ENCODE results near the gene IDI2. TPM values are rescaled to one million over a fixed set of nuclear protein-coding genes. Genes with fewer than 3 reads are reported as not detected.

Gene IDI2
- total and polyA plus RNA-seq, 7 experiments from 2014 or later: not detected

DNA sequence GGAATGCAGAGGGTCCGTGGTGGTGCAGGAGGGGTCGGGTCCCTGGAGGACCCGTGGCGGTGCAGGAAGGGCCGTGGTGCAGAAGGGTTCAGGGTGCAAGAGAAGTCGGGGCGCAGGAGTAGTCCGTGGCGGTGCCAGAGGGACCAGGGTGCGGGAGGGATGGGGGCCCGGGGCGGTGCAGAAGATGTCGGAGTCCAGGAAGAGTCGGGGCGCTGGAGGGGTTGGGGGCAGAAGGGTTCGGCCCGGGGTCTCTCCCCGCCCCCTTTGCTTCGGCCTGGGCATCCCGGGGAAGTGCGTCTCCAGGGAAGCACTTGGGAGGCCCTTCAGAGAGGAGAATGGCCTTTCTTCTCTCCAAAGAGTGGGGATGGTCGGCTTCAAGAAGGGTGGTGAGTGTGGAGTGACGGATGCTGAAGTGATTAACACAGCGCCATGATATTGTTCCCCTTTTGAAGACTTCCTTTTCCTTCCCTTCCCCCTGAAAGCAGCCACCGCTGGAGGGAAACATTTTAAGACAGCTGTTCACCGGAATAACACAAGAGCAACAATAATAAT lies 31.5 kb upstream of the IDI2 start:
- Mint-ChIP-seq H3K4me3 (peak overlapping the region; percentile 89 to 99 (median 94)), H3K4me1 (peaks cover 54 to 90% (median 83%) of the 10 kb centered on the region in 7 donors), H3K27me3 (no peaks in the 10 kb centered on the region), H3K36me3 (peaks cover 0 to 28% (median 4%) of the 10 kb centered on the region in 5 donors), H3K27ac (peak overlapping the region; percentile 90 to 99 (median 93)), H3K9me3 (no peaks in the 10 kb centered on the region)
- POLR2A ChIA-PET: interaction anchor here (0.7 to 1.3 kb wide), 3 partner anchors 8 to 131 kb away, joined by 3 to 4 read pairs (median 3); partner anchors contain the start of gene IDI1
- Histone ChIP-seq H3K4me1 (ENCODE audit: control insufficient read depth in 2 of 2, insufficient read depth in 2 of 2, low read length in 2 of 2) (peaks cover 59 to 60% of the 10 kb centered on the region in 2 donors), H3K9me3 (ENCODE audit: control insufficient read depth in 2 of 3, low read length in 3 of 3) (no peaks in the 10 kb centered on the region), H3K27ac (ENCODE audit: low read depth, low read length) (peak overlapping the region; percentile 88), H3K27me3 (ENCODE audit: control insufficient read depth in 2 of 2, insufficient read depth in 2 of 2, low read length in 2 of 2) (no peaks in the 10 kb centered on the region), H3K36me3 (ENCODE audit: control insufficient read depth in 2 of 3, insufficient read depth in 3 of 3, low read length in 3 of 3) (peaks cover 0 to 14% (median 0%) of the 10 kb centered on the region in 3 experiments), H3K4me3 (ENCODE audit: low read length) (peak overlapping the region; percentile 82)
- ATAC-seq: peak; percentile 30
- DNase-seq: no peak
- CTCF ChIA-PET: no interaction called here
- intact Hi-C loops (cut with micrococcal nuclease): loop anchor here in 1 of 2 donors (2.0 to 5.0 kb wide), 3 partner anchors 14 to 920 kb away; partner anchors contain the start of gene ZMYND11

- Histone ChIP-seq H3K27me3 (ENCODE audit: control insufficient read depth in 2 of 2, insufficient read depth in 2 of 2, low read length in 2 of 2) (no peaks in the 10 kb centered on the region), H3K27ac (ENCODE audit: low read depth, low read length) (peak within 1 kb of the TSS; percentile 88), H3K4me1 (ENCODE audit: control insufficient read depth in 2 of 2, insufficient read depth in 2 of 2, low read length in 2 of 2) (peaks cover 54 to 59% of the 10 kb centered on the region in 2 donors), H3K36me3 (ENCODE audit: control insufficient read depth in 2 of 3, insufficient read depth in 3 of 3, low read length in 3 of 3) (peaks cover 0 to 14% (median 0%) of the 10 kb centered on the region in 3 experiments), H3K9me3 (ENCODE audit: control insufficient read depth in 2 of 3, low read length in 3 of 3) (no peaks in the 10 kb centered on the region), H3K4me3 (ENCODE audit: low read length) (peak within 1 kb of the TSS; percentile 82)
- no peaks in the 10 kb centered on the region for H3K27me3 Mint-ChIP-seq
- ChIA-PET POLR2A (interaction anchor here (0.6 to 1.2 kb wide), 4 partner anchors 8 to 170 kb away, joined by 3 to 6 read pairs (median 3); partner anchors contain the start of gene IDI1), CTCF (no interaction called here)
- peak within 1 kb of the TSS; percentile 91 to 99 (median 94) for H3K4me3 Mint-ChIP-seq
- peaks cover 52 to 90% (median 82%) of the 10 kb centered on the region in 7 donors for H3K4me1 Mint-ChIP-seq
- ATAC-seq (peak; percentile 95), DNase-seq (peak; percentile 79 to 92 (median 87))
- peaks cover 0 to 26% (median 6%) of the 10 kb centered on the region in 5 donors for H3K36me3 Mint-ChIP-seq
- H3K27ac Mint-ChIP-seq: peak within 1 kb of the TSS; percentile 90 to 99 (median 93)
- H3K9me3 Mint-ChIP-seq: no peaks in the 10 kb centered on the region
- intact Hi-C loops (cut with micrococcal nuclease): loop anchor here (1.0 to 5.0 kb wide), 6 partner anchors 8 to 919 kb away; partner anchors contain the start of genes GTPBP4 (in 2 of the 2), LARP4B (in 1 of the 2) and ZMYND11 (in 1 of the 2)
Measured at GRCh38 chr10:1056326-1057105, 30.9 kb upstream of the IDI2 start, which contains the start of gene WDR37. Gene WDR37 (plus strand): TSS chr10:1056385. CDS start chr10:1072156, 15,771 bp downstream.

GRCh38 chr10:1054684-1055083 lies 29.0 kb upstream of the IDI2 start:
- no peak for DNase-seq
- intact Hi-C loops (cut with micrococcal nuclease): loop anchor here in 1 of 2 donors (5.0 kb wide), 1 partner anchor 917 kb away; the partner anchor contains the start of gene ZMYND11
- Mint-ChIP-seq H3K4me1 (peaks cover 40 to 87% (median 79%) of the 10 kb centered on the region in 7 donors), H3K27me3 (no peaks in the 10 kb centered on the region), H3K4me3 (peak overlapping the region; percentile 64 to 98 (median 74)), H3K36me3 (peaks cover 0 to 26% (median 6%) of the 10 kb centered on the region in 5 donors), H3K9me3 (no peaks in the 10 kb centered on the region), H3K27ac (peak overlapping the region in 8 of 9 donors; percentile 13 to 97 (median 64))
- Histone ChIP-seq H3K4me1 (ENCODE audit: control insufficient read depth in 2 of 2, insufficient read depth in 2 of 2, low read length in 2 of 2) (peaks cover 48 to 55% of the 10 kb centered on the region in 2 donors), H3K9me3 (ENCODE audit: control insufficient read depth in 2 of 3, low read length in 3 of 3) (no peaks in the 10 kb centered on the region), H3K27ac (ENCODE audit: low read depth, low read length) (peak overlapping the region; percentile 88), H3K36me3 (ENCODE audit: control insufficient read depth in 2 of 3, insufficient read depth in 3 of 3, low read length in 3 of 3) (peaks cover 0 to 14% (median 0%) of the 10 kb centered on the region in 3 experiments), H3K27me3 (ENCODE audit: control insufficient read depth in 2 of 2, insufficient read depth in 2 of 2, low read length in 2 of 2) (no peaks in the 10 kb centered on the region), H3K4me3 (ENCODE audit: low read length) (peak overlapping the region; percentile 82)
- ChIA-PET CTCF (no interaction called here), POLR2A (interaction anchor here (1.0 to 1.4 kb wide), 2 partner anchors 13 to 67 kb away, joined by 3 to 9 read pairs; partner anchors contain the start of gene GTPBP4)
- ATAC-seq: no peak

DNA sequence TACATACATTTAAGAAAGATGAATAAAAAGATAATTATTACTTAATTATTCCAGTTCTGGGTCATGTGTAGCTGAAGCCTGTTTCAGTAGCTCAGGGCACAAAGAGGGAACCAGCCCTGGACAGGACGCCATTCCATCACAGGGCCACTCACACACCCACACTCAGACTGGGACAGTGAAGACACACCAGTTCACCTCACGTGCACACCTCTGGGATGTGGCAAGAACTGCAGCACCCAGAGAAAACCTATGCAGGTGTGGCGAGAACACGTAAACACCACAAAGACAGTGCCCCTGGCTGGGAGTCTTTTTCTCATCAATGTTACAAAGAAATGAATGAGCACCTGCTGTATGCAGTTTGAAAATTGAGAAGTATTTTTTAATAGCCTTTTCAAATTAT lies 24.9 kb upstream of the IDI2 start:
- ATAC-seq: no peak
- Mint-ChIP-seq H3K36me3 (peaks cover 0 to 15% (median 6%) of the 10 kb centered on the region in 5 donors), H3K4me1 (peaks cover 29 to 75% (median 69%) of the 10 kb centered on the region in 7 donors), H3K9me3 (peaks cover 0 to 2% (median 0%) of the 10 kb centered on the region in 11 donors), H3K27me3 (no peaks in the 10 kb centered on the region), H3K27ac (peak overlapping the region; percentile 68 to 99 (median 96)), H3K4me3 (peak overlapping the region; percentile 92 to 98 (median 94))
- Histone ChIP-seq H3K4me3 (ENCODE audit: low read length) (no peak overlapping the region), H3K27me3 (ENCODE audit: control insufficient read depth in 2 of 2, insufficient read depth in 2 of 2, low read length in 2 of 2) (no peaks in the 10 kb centered on the region), H3K9me3 (ENCODE audit: control insufficient read depth in 2 of 3, low read length in 3 of 3) (no peaks in the 10 kb centered on the region), H3K36me3 (ENCODE audit: control insufficient read depth in 2 of 3, insufficient read depth in 3 of 3, low read length in 3 of 3) (peaks cover 0 to 6% (median 0%) of the 10 kb centered on the region in 3 experiments), H3K4me1 (ENCODE audit: control insufficient read depth in 2 of 2, insufficient read depth in 2 of 2, low read length in 2 of 2) (peaks cover 44 to 54% of the 10 kb centered on the region in 2 donors), H3K27ac (ENCODE audit: low read depth, low read length) (peak overlapping the region; percentile 99)
- POLR2A ChIA-PET: interaction anchor here (2.6 to 3.0 kb wide), 2 partner anchors 9 to 63 kb away, joined by 13 to 27 read pairs; partner anchors contain the start of gene GTPBP4
- peak in 7 of 9 donors; percentile 38 to 70 (median 51) for DNase-seq
- intact Hi-C loops (cut with micrococcal nuclease): no loop called here
- CTCF ChIA-PET: interaction anchor here (0.7 kb wide), 1 partner anchor 52 kb away, joined by 4 read pairs; no protein-coding TSS in a partner anchor

DNA sequence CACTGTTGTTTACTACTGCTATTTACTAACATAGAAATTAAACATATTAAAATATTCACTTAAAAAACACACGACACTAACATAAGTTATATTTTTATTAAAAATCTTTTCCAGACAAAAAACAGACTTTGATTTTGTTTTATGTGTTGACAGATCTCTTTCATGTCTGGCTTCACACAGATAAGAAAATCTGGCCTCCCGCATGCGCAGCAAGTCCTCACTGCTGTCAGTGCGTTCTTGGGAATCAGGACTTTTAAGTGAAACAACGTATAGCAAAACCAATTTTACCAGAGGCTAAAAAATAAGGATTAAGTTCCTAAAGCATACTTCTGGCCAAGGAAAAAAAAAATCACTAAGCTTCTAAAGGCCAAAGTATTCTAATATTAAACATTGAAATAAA lies 24.5 kb upstream of the IDI2 start:
- DNase-seq (peak in 5 of 9 donors; percentile 20 to 51 (median 30)), ATAC-seq (no peak)
- H3K4me3 Mint-ChIP-seq: peak overlapping the region; percentile 92 to 98 (median 94)
- peaks cover 0 to 6% (median 0%) of the 10 kb centered on the region in 3 experiments for H3K36me3 ChIP-seq (ENCODE audit: control insufficient read depth in 2 of 3, insufficient read depth in 3 of 3, low read length in 3 of 3)
- peaks cover 32 to 75% (median 70%) of the 10 kb centered on the region in 7 donors for H3K4me1 Mint-ChIP-seq
- POLR2A ChIA-PET: interaction anchor here (1.0 to 3.0 kb wide), 3 partner anchors 9 to 63 kb away, joined by 6 to 27 read pairs (median 13); partner anchors contain the start of gene GTPBP4
- H3K36me3 Mint-ChIP-seq: peaks cover 0 to 15% (median 6%) of the 10 kb centered on the region in 5 donors
- peak overlapping the region; percentile 89 for H3K4me3 ChIP-seq (ENCODE audit: low read length)
- H3K27ac Mint-ChIP-seq: peak overlapping the region; percentile 95 to 99 (median 98)
- intact Hi-C loops (cut with micrococcal nuclease): no loop called here
- H3K27ac ChIP-seq (ENCODE audit: low read depth, low read length): peak overlapping the region; percentile 99
- no peaks in the 10 kb centered on the region for H3K27me3 Mint-ChIP-seq
- no peaks in the 10 kb centered on the region for H3K9me3 ChIP-seq (ENCODE audit: control insufficient read depth in 2 of 3, low read length in 3 of 3)
- CTCF ChIA-PET: interaction anchor here (0.5 to 0.7 kb wide), 3 partner anchors 12 to 60 kb away, joined by 3 to 6 read pairs (median 4); no protein-coding TSS in a partner anchor
- H3K27me3 ChIP-seq (ENCODE audit: control insufficient read depth in 2 of 2, insufficient read depth in 2 of 2, low read length in 2 of 2): no peaks in the 10 kb centered on the region
- peaks cover 0 to 2% (median 0%) of the 10 kb centered on the region in 11 donors for H3K9me3 Mint-ChIP-seq
- H3K4me1 ChIP-seq (ENCODE audit: control insufficient read depth in 2 of 2, insufficient read depth in 2 of 2, low read length in 2 of 2): peaks cover 43 to 50% of the 10 kb centered on the region in 2 donors

Data from naive thymus-derived CD4-positive, alpha-beta T cell (primary cell).